Hepatocyte (in vitro differentiated cells): Measurements from ENCODE around the gene IMP3.

ENCODE experiments used
- CTCF ChIP-seq: fragments of 200-600 bp; sonication (generic); IDR thresholded peaks from 2 replicates; pipeline ENCODE4 v1.5.1; 2016; ENCODE audit warnings: antibody characterized with exemption, mild to moderate bottlenecking; ENCODE audit not compliant: poor library complexity
- EZH2phosphoT487 ChIP-seq: fragments of 200-600 bp; sonication (generic); IDR thresholded peaks from one replicate; pipeline ENCODE4 v1.6.1; 2018; ENCODE audit warnings: antibody characterized with exemption, mild to moderate bottlenecking, low read depth, moderate library complexity; ENCODE audit not compliant: unreplicated experiment, severe bottlenecking

GRCh38 chr15:75599401-75599800 is 40.6 kb downstream of the IMP3 start:
- TF ChIP-seq CTCF, result no peak
- TF ChIP-seq EZH2phosphoT487, result no peak
